ENCODE results near the gene OSBPL5.
A peak's percentile ranks its signal among the peaks of the same experiment; 100 is the strongest.
"Not testable (repeated sequence)": the region's sequence is repeated elsewhere in the genome, so short reads cannot be mapped to it uniquely, and the experiment has no call there.

Gene OSBPL5

GRCh38 chr11:3119141-3119821 is 45.8 kb downstream of the OSBPL5 start:
- TF ChIP-seq SUZ12 (IDR thresholded peaks at IDR 0.05; ENCODE audit: extremely low read depth, insufficient read depth, insufficient read length) = no peak
- no peak for TF ChIP-seq ZNF274 (IDR thresholded peaks at IDR 0.05; ENCODE audit: low read depth, low read length)
- no peak for DNase-seq (ENCODE audit: low read depth, low spot score)
- H3K36me3 ChIP-seq (ENCODE audit: insufficient read depth, insufficient read length, low read length) = peaks cover 61% of the 10 kb centered on the region
- H3K4me3 ChIP-seq (ENCODE audit: insufficient read length, low read depth) = no peak overlapping the region
- H3K9ac ChIP-seq (ENCODE audit: insufficient read length, low read depth) = no peak overlapping the region
- peaks cover 37% of the 10 kb centered on the region for H3K9me3 ChIP-seq (ENCODE audit: insufficient read depth, low read length)
- H3K27me3 ChIP-seq (ENCODE audit: insufficient read depth, insufficient read length) = no peaks in the 10 kb centered on the region
- no peaks in the 10 kb centered on the region for H3K4me1 ChIP-seq (ENCODE audit: insufficient read depth, insufficient read length)

GRCh38 chr11:3115321-3115720 is 49.8 kb downstream of the OSBPL5 start:
- no peak for DNase-seq (ENCODE audit: low read depth, low spot score)
- no peak overlapping the region for H3K4me3 ChIP-seq (ENCODE audit: insufficient read length, low read depth)
- no peaks in the 10 kb centered on the region for H3K27me3 ChIP-seq (ENCODE audit: insufficient read depth, insufficient read length)
- H3K4me1 ChIP-seq (ENCODE audit: insufficient read depth, insufficient read length) = no peaks in the 10 kb centered on the region
- peaks cover 27% of the 10 kb centered on the region for H3K36me3 ChIP-seq (ENCODE audit: insufficient read depth, insufficient read length, low read length)
- H3K9ac ChIP-seq (ENCODE audit: insufficient read length, low read depth) = no peak overlapping the region
- no peak for TF ChIP-seq SUZ12 (IDR thresholded peaks at IDR 0.05; ENCODE audit: extremely low read depth, insufficient read depth, insufficient read length)
- TF ChIP-seq YY1 (IDR thresholded peaks at IDR 0.05; ENCODE audit: insufficient read depth, insufficient read length) = no peak
- H3K9me3 ChIP-seq (ENCODE audit: insufficient read depth, low read length) = peaks cover 72% of the 10 kb centered on the region

GRCh38 chr11:3113661-3114060 is 51.4 kb downstream of the OSBPL5 start:
- H3K9ac ChIP-seq (ENCODE audit: insufficient read length, low read depth); H3K4me1 ChIP-seq (ENCODE audit: insufficient read depth, insufficient read length); H3K4me3 ChIP-seq (ENCODE audit: insufficient read length, low read depth); DNase-seq (ENCODE audit: low read depth, low spot score); H3K27me3 ChIP-seq (ENCODE audit: insufficient read depth, insufficient read length): not testable (repeated sequence)
- Histone ChIP-seq H3K9me3 (ENCODE audit: insufficient read depth, low read length) (peaks cover 73% of the 10 kb centered on the region), H3K36me3 (ENCODE audit: insufficient read depth, insufficient read length, low read length) (peaks cover 22% of the 10 kb centered on the region)

- peaks cover 14% of the 10 kb centered on the region for H3K36me3 ChIP-seq (ENCODE audit: insufficient read depth, insufficient read length, low read length)
- peaks cover 8% of the 10 kb centered on the region for H3K4me1 ChIP-seq (ENCODE audit: insufficient read depth, insufficient read length)
- H3K9ac ChIP-seq (ENCODE audit: insufficient read length, low read depth) = no peak overlapping the region
- no peak overlapping the region for H3K4me3 ChIP-seq (ENCODE audit: insufficient read length, low read depth)
- no peaks in the 10 kb centered on the region for H3K27me3 ChIP-seq (ENCODE audit: insufficient read depth, insufficient read length)
- TF ChIP-seq YY1 (IDR thresholded peaks at IDR 0.05; ENCODE audit: insufficient read depth, insufficient read length) (no peak), SUZ12 (IDR thresholded peaks at IDR 0.05; ENCODE audit: extremely low read depth, insufficient read depth, insufficient read length) (no peak), ZNF274 (IDR thresholded peaks at IDR 0.05; ENCODE audit: low read depth, low read length) (no peak)
- DNase-seq (ENCODE audit: low read depth, low spot score) = no peak
- H3K9me3 ChIP-seq (ENCODE audit: insufficient read depth, low read length) = peaks cover 62% of the 10 kb centered on the region
Observed at GRCh38 chr11:3111919-3112690, 53.0 kb downstream of the OSBPL5 start.

GRCh38 chr11:3111466-3111865 is 53.6 kb downstream of the OSBPL5 start:
- Histone ChIP-seq H3K9me3 (ENCODE audit: insufficient read depth, low read length) (peaks cover 56% of the 10 kb centered on the region), H3K4me3 (ENCODE audit: insufficient read length, low read depth) (no peak overlapping the region), H3K4me1 (ENCODE audit: insufficient read depth, insufficient read length) (peaks cover 8% of the 10 kb centered on the region), H3K36me3 (ENCODE audit: insufficient read depth, insufficient read length, low read length) (peaks cover 14% of the 10 kb centered on the region), H3K9ac (ENCODE audit: insufficient read length, low read depth) (no peak overlapping the region), H3K27me3 (ENCODE audit: insufficient read depth, insufficient read length) (no peaks in the 10 kb centered on the region)
- TF ChIP-seq ZNF274 (IDR thresholded peaks at IDR 0.05; ENCODE audit: low read depth, low read length) (no peak), YY1 (IDR thresholded peaks at IDR 0.05; ENCODE audit: insufficient read depth, insufficient read length) (no peak), SUZ12 (IDR thresholded peaks at IDR 0.05; ENCODE audit: extremely low read depth, insufficient read depth, insufficient read length) (no peak)
- DNase-seq (ENCODE audit: low read depth, low spot score) = no peak

- peaks cover 14% of the 10 kb centered on the region for H3K36me3 ChIP-seq (ENCODE audit: insufficient read depth, insufficient read length, low read length)
- peak; percentile 30 for DNase-seq (ENCODE audit: low read depth, low spot score)
- no peak for TF ChIP-seq ZNF274 (IDR thresholded peaks at IDR 0.05; ENCODE audit: low read depth, low read length)
- no peak for TF ChIP-seq YY1 (IDR thresholded peaks at IDR 0.05; ENCODE audit: insufficient read depth, insufficient read length)
- TF ChIP-seq SUZ12 (IDR thresholded peaks at IDR 0.05; ENCODE audit: extremely low read depth, insufficient read depth, insufficient read length) = no peak
Observed at GRCh38 chr11:3109921-3110706, 55.0 kb downstream of the OSBPL5 start.

GRCh38 chr11:3109434-3109833 is 55.7 kb downstream of the OSBPL5 start:
- H3K9me3 ChIP-seq (ENCODE audit: insufficient read depth, low read length) = peaks cover 36% of the 10 kb centered on the region
- DNase-seq (ENCODE audit: low read depth, low spot score) = no peak
- TF ChIP-seq YY1 (IDR thresholded peaks at IDR 0.05; ENCODE audit: insufficient read depth, insufficient read length) = no peak
- no peak for TF ChIP-seq SUZ12 (IDR thresholded peaks at IDR 0.05; ENCODE audit: extremely low read depth, insufficient read depth, insufficient read length)
- no peak for TF ChIP-seq ZNF274 (IDR thresholded peaks at IDR 0.05; ENCODE audit: low read depth, low read length)
- peaks cover 15% of the 10 kb centered on the region for H3K36me3 ChIP-seq (ENCODE audit: insufficient read depth, insufficient read length, low read length)
- H3K4me1 ChIP-seq (ENCODE audit: insufficient read depth, insufficient read length) = peaks cover 8% of the 10 kb centered on the region
- no peaks in the 10 kb centered on the region for H3K27me3 ChIP-seq (ENCODE audit: insufficient read depth, insufficient read length)
- H3K4me3 ChIP-seq (ENCODE audit: insufficient read length, low read depth) = no peak overlapping the region
- no peak overlapping the region for H3K9ac ChIP-seq (ENCODE audit: insufficient read length, low read depth)

More at GRCh38 chr11:3109921-3110706, 55.0 kb downstream of the OSBPL5 start:
- H3K9me3 ChIP-seq (ENCODE audit: insufficient read depth, low read length) = peaks cover 42% of the 10 kb centered on the region
- H3K9ac ChIP-seq (ENCODE audit: insufficient read length, low read depth) = no peak overlapping the region
- no peaks in the 10 kb centered on the region for H3K27me3 ChIP-seq (ENCODE audit: insufficient read depth, insufficient read length)
- H3K4me3 ChIP-seq (ENCODE audit: insufficient read length, low read depth) = no peak overlapping the region
- peaks cover 8% of the 10 kb centered on the region for H3K4me1 ChIP-seq (ENCODE audit: insufficient read depth, insufficient read length)
